PC-3 (cell line): ENCODE results near the gene OR56A1.

Experiments used
- EZH2 ChIP-seq: fragments of 300-600 bp; sonication (generic); IDR thresholded peaks from one replicate; pipeline ENCODE4 v1.6.1; 2017; ENCODE audit warnings: antibody characterized with exemption, mild to moderate bottlenecking, low read length; ENCODE audit not compliant: unreplicated experiment
- TF ChIP-seq, protein P1 (sequence below): fragments of 300-600 bp; sonication (generic); conservative IDR thresholded peaks from 2 replicates; pipeline ENCODE4 v1.5.1; 2017; ENCODE audit warnings: antibody characterized with exemption, low read depth, mild to moderate bottlenecking, low read length

DNA sequence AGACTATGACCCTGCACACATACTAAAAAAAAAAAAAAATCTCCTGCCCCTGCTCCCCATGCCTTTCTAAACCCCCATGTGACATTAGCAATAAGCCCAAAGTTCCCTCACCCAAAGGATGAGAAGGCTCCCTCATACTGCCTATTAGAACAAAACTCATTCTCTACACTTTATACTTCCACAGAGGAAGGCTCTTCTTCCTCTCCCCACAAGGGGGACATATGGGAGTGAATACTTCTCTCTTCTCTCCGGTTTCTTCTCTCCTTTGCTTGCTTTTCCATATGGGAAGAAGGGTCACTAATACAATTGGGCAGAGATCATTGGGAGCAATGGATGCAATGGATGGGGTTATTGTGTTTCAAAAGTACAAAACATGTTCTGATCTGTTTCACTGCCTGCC is 47.1 kb downstream of the OR56A1 start:
- TF ChIP-seq, protein P1, sequence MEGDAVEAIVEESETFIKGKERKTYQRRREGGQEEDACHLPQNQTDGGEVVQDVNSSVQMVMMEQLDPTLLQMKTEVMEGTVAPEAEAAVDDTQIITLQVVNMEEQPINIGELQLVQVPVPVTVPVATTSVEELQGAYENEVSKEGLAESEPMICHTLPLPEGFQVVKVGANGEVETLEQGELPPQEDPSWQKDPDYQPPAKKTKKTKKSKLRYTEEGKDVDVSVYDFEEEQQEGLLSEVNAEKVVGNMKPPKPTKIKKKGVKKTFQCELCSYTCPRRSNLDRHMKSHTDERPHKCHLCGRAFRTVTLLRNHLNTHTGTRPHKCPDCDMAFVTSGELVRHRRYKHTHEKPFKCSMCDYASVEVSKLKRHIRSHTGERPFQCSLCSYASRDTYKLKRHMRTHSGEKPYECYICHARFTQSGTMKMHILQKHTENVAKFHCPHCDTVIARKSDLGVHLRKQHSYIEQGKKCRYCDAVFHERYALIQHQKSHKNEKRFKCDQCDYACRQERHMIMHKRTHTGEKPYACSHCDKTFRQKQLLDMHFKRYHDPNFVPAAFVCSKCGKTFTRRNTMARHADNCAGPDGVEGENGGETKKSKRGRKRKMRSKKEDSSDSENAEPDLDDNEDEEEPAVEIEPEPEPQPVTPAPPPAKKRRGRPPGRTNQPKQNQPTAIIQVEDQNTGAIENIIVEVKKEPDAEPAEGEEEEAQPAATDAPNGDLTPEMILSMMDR: no peak; the same call in 1 of the 2 replicates
- TF ChIP-seq EZH2: no peak
